Stimulated activated CD8-positive, alpha-beta memory T cell treated with anti-CD3 and anti-CD28 coated beads, Interleukin-4, amount 100 ng/mL, for 4 hours (primary cell): ENCODE data around the gene ABHD18.
"Not testable (repeated sequence)": the region's sequence is repeated elsewhere in the genome, so short reads cannot be mapped to it uniquely, and the experiment has no call there.

Experiments
- DNase-seq, 2 donors: peaks; one replicate each; pipeline ENCODE4 v3.0.0-alpha.2; 2020; ENCODE audit warnings: low read depth in 2 of 2, low spot score in 1 of 2

Gene ABHD18

DNA sequence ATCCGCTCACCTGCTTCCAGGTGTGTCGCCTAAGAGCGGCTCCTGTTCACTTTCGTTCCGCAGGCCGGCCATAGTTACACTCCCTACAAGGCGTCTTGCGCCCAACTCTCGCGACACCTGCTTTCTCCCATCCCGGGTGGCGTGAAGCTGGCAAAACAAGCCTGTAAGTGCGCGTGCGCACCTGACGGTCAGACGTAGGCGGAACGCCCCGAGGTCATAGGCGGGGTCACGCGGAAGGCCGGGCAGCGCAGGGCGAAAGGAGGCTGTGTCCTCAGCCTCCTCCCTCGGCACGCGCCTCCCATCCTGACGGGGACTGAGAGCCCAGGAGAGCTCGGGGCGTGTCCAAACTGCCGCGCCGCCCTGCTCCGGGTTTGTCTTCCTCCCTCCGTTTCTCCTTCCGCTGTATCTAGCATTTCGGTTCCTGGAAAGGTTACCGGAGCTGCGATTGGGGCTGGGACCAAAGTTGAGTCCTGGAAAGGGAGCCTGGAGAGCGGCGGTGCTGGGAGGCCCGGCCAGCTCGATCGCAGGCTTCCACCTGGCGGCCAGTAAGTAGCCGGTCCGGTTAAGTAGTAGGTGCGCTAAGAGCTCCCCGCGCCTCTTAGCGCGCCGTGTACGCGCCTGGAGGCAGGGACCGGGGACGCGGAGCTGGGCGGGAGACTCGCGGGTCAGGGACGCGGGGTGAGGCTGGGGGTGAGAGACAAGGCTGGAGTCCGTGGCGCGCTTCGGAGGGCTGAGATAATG is at the start of gene ABHD18, which contains the start of gene MFSD8:
TSS of gene ABHD18 (plus strand) at position 345 of the 741 bp plus-strand sequence. CDS start 17,550 bp downstream, outside the sequence.
TSS of gene MFSD8 (minus strand) at position 112 of the 741 bp plus-strand sequence. CDS start at position 72, 40 bp downstream.
- peak; percentile 97 to 98 for DNase-seq

- DNase-seq: no peak
These were observed 48.7 kb upstream of the ABHD18 start for GRCh38 chr4:127916512-127916911.

DNA sequence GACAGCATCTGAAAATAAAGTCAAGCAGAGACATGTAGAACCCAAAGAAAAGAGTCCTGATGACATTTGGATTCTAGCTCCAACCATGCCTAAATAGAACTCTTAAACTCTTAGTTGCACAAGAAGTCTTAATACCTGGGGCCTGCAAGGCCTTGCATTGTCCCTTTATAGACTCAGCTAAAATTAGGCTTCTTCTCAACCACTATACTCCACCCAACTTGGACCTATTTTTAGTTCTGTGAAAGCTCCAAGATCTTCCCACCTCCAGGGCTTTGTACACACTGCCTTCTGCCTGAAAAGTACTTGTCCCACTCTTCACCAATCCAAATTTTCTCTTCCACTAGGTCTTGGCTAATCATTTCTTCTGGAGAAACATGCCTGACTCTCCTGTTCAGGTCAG is 48.1 kb upstream of the ABHD18 start:
- no peak for DNase-seq

DNA sequence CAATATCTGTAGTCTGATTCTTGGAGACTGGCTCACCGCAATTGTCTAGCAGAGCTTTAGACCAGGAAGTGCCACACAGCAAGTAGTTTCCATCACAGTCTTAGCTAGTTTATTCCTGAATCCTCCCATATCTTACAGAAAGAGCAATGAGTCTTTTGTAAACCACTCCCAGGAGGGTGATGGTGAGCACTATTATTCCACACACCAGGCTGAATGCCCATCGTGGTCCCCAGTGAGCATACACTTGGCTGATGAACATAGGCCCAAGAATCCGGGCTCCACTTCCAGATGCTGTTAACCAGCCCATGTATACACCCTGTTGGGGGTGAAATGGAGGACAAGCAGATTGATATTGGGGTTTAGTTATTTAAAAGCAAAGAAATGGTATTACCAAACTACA is 44.7 kb upstream of the ABHD18 start:
- DNase-seq: no peak

DNA sequence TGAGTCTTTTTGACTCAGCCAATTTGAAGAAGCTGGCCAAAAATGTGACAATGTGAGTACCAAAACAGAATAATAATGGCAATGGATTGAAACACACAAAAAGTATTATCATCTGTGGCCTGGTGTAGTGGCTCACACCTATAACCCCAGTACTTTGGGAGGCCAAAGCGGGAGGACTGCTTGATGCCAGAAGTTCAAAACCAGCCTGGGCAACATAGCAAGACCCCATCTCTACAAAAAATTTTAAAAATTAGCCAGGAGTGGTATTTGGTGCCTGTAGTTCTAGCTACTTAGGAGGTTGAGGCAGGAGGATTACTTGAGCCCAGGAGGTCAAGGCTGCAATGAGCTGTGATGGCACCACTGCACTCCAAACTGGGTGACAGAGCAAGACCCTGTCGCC is 43.0 kb upstream of the ABHD18 start:
- DNase-seq: no peak

DNA sequence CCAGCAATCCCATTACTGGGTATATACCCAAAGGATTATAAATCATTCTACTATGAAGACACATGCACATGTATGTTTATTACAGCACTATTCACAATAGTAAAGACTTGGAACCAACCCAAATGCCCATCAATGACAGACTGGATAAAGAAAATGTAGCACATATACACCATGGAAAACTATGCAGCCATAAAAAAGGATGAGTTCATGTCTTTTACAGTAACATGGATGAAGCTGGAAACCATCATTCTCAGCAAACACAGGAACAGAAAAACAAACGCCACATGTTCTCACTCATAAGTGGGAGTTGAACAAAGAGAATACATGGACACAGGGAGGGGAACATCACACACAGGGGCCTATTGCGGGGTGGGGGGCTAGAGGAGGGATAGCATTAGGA is 39.5 kb upstream of the ABHD18 start:
- not testable (repeated sequence) for DNase-seq

GRCh38 chr4:127930175-127930574 is 35.0 kb upstream of the ABHD18 start:
- no peak for DNase-seq

GRCh38 chr4:127931836-127932235 is 33.4 kb upstream of the ABHD18 start:
- DNase-seq: not testable (repeated sequence)

DNA sequence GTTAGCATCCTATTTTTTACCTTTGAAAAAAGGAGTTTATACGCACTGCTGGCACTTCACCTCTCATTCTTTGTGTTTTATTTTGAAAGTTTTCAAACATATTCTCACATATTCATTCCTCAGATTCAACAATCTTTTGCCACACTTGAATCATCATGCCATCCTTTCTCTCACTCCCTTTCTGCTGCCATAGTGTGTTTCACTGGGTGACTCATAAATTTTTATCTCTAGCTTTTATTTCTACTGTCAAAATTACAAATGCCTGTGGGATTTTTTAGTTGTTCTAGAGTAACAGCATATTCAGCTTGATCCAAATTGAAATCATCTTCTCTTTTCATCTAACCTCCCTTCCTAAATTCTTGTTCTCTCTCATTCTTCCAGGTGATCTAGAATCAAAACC is 28.2 kb upstream of the ABHD18 start:
- DNase-seq: no peak

DNA sequence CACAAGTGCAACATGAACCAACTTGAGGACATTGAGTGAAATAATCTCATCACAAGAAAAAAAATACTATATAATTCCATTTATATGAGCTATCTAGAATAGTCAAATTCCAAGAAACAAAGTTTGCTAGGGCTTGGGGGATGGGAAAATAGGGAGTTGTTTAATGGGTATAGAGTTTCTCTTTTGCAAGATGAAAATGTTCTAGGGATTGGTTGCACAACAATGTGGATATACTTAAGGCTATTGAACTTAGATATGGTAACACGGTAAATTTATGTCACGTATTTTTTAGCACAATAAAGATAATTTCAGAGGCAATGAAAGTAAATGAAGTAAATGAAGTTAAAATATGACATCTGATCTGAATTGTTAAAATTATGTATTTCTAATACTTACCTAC is 8.1 kb upstream of the ABHD18 start:
- no peak for DNase-seq

- no peak for DNase-seq
These were observed 5.4 kb upstream of the ABHD18 start for GRCh38 chr4:127959794-127960193.

DNA sequence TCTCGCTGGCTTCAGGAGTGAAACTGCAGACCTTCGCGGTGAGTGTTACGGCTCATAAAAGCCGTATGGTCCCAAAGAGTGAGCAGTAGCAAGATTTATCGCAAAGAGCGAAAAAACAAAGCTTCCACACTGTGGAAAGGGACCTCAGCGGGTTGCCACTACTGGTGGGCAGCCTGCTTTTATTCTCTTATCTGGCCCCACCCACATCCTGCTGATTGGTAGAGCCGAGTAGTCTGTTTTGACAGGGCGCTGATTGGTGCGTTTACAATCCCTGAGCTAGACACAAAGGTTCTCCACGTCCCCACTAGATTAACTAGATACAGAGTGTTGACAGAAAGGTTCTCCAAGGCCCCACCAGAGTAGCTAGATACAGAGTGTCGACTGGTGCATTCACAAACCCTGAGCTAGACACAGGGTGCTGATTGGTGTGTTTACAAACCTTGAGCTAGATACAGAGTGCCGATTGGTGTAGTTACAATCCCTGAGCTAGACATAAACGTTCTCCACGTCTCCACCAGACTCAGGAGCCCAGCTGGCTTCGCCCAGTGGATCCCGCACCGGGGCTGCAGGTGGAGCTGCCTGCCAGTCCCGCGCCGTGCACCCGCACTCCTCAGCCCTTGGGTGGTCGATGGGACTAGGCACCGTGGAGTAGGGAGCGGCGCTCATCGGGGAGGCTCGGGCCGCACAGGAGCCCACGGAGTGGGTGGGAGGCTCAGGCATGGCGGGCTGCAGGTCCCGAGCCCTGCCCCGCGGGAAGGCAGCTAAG is 1.4 kb upstream of the ABHD18 start:
- not testable (repeated sequence) for DNase-seq

DNA sequence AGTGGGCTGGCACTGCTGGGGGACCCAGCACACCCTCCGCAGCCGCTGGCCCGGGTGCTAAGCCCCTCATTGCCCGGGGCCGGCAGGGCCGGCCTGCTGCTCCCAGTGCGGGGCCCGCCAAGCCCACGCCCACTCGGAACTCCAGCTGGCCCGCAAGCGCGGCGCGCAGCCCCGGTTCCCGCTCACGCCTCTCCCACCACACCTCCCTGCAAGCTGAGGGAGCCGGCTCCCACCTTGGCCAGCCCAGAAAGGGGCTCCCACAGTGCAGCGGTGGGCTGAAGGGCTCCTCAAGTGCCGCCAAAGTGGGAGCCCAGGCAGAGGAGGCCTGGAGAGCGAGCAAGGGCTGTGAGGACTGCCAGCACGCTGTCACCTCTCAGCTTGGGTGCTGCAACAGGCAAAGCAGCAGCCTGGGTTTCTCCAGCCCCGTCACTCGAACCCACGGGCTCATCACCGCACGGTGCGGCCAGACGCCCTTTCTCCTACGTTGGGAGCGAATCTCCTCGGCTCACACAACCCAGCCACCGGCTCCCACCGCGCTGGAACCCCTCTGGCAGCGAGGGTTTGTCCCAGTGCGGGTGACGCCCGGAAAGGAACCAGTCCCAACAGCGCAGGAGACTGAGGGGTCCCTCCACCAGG is 662 bp upstream of the ABHD18 start:
- DNase-seq: not testable (repeated sequence)

GRCh38 chr4:127965803-127966175 is 583 bp downstream of the ABHD18 start:
- DNase-seq: peak; percentile 49 to 56

GRCh38 chr4:127967141-127967775 is 2.1 kb downstream of the ABHD18 start:
- DNase-seq: no peak

GRCh38 chr4:127968586-127968985 is 3.4 kb downstream of the ABHD18 start:
- no peak for DNase-seq

DNA sequence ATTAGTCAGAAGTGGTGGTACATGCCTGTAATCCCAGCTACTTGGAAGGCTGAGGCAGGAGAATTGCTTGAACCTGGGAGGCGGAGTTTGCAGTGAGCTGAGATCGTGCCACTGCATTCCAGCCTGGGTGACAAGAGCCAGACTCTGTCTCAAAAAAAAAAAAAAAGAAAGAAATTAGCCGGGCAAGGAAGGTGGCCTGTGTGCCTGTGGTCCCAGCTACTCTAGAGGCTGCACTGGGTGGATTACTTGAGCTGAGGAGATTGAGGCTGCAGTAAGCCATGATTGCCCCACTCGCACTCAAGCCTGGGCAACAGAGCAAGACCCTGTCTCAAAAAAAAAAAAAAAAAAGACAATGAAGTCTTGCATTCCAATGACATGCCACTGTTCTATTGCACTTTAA is 5.7 kb downstream of the ABHD18 start:
- not testable (repeated sequence) for DNase-seq

- DNase-seq: no peak
These were observed 10.0 kb downstream of the ABHD18 start for GRCh38 chr4:127975121-127975770.

- no peak for DNase-seq
These were observed 13.7 kb downstream of the ABHD18 start for GRCh38 chr4:127978930-127979329.

DNA sequence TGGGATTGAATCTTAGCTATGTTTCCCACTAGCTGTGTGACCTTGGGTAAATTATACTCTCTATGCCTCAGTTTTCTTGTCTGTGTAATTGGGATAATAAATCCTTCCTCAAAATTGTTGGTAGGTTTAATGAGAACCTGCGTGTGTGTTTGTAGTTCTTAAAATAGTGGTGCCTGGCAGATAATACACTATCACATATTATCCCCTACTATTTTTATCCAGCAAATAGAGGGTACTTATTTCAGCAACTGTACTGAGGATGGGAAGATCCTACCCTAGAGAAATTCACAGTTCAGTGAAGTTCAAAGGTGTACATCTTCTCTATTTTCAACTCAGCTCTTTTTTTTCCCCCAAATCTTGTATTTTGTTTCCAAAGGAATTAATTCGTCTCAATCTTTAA is 17.2 kb downstream of the ABHD18 start:
- no peak for DNase-seq

DNA sequence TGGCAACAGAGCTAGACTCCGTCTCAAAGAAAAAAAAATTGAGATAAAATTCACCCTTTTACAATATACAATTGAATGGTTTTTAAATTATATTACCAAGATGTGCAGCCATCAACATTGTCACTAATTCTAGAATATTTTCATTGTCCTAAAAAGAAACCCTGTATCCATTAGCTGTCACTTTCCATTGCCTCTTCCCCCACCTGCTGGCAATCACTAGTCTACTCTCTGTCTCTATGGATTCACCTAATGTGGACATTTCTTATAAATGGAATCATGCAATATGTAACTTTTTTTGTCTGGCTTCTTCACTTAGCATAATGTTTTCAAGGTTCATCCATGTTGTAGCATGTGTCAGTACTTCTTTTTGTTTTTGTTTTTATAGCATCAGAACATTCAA is 20.8 kb downstream of the ABHD18 start:
- DNase-seq: no peak
